OCI-LY3 (cell line): ENCODE data around the gene NANS.

ENCODE experiments used
- CTCF ChIP-seq: fragments of 200-600, 300-600 bp; sonication (generic); IDR thresholded peaks from 2 replicates; pipeline ENCODE4 v1.5.1; 2014; ENCODE audit warnings: antibody characterized with exemption, low read length, low read depth
- EZH2phosphoT487 ChIP-seq: fragments of 200-600 bp; shearing (Covaris generic); IDR thresholded peaks from 2 replicates; pipeline ENCODE4 v1.6.1; 2018; ENCODE audit warnings: antibody characterized with exemption, mixed run types, low read depth

DNA sequence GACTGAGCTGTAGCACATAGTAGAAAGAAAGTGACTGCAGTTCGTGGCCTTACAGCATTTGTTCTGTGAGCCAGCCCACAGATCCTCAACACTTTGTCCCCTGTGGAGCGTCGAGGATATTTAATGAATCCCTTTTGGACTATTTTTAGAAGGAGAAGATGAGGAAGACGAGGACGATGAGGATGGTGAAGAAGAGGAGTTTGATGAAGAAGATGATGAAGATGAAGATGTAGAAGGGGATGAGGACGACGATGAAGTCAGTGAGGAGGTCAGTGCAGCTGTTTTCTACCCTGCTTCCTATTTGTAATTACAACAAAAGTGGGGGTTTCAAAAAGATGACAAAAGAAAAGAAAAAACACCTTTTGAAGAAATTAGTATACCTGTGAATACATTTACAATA is 45.4 kb upstream of the NANS start:
- TF ChIP-seq CTCF (no peak), EZH2phosphoT487 (no peak)
